Activated CD8-positive, alpha-beta memory T cell treated with anti-CD3 and anti-CD28 coated beads, Interleukin-2, amount 50 U/mL, for 48 hours (primary cell): ENCODE measurements around the gene MAGOH.
"Not testable (repeated sequence)": the region's sequence is repeated elsewhere in the genome, so short reads cannot be mapped to it uniquely, and the experiment has no call there.

Experiments
- DNase-seq: peaks from one replicate; pipeline ENCODE4 v3.0.0-alpha.2; 2020

MAGOH gene

GRCh38 chr1:53238197-53239155 lies at the start of gene MAGOH:
Gene MAGOH (minus strand): TSS chr1:53238518. CDS start chr1:53238448, 70 bp downstream.
- DNase-seq = peak; percentile 99

- DNase-seq = no peak
Measured at GRCh38 chr1:53286955-53287354, 48.6 kb upstream of the MAGOH start.

GRCh38 chr1:53285969-53286760 lies 47.8 kb upstream of the MAGOH start:
- no peak for DNase-seq

- DNase-seq = no peak
Measured at GRCh38 chr1:53285546-53285945, 47.2 kb upstream of the MAGOH start.

GRCh38 chr1:53284224-53285020 lies 46.1 kb upstream of the MAGOH start:
- DNase-seq = no peak

- DNase-seq = not testable (repeated sequence)
Measured at GRCh38 chr1:53283156-53283555, 44.8 kb upstream of the MAGOH start.

- no peak for DNase-seq
Measured at GRCh38 chr1:53281133-53281532, 42.8 kb upstream of the MAGOH start.

- no peak for DNase-seq
Measured at GRCh38 chr1:53280496-53280895, 42.2 kb upstream of the MAGOH start.

GRCh38 chr1:53279296-53280200 lies 41.2 kb upstream of the MAGOH start:
- DNase-seq = no peak

GRCh38 chr1:53278298-53278725 lies 40.0 kb upstream of the MAGOH start:
- peak; percentile 86 for DNase-seq

- DNase-seq = no peak
Measured at GRCh38 chr1:53277326-53277725, 39.0 kb upstream of the MAGOH start.

- DNase-seq = no peak
Measured at GRCh38 chr1:53276902-53277281, 38.6 kb upstream of the MAGOH start.

- no peak for DNase-seq
Measured at GRCh38 chr1:53276153-53276901, 38.0 kb upstream of the MAGOH start.

GRCh38 chr1:53275566-53275965 lies 37.2 kb upstream of the MAGOH start:
- DNase-seq = no peak

- DNase-seq = no peak
Measured at GRCh38 chr1:53274541-53275185, 36.3 kb upstream of the MAGOH start.

GRCh38 chr1:53274026-53274425 lies 35.7 kb upstream of the MAGOH start:
- no peak for DNase-seq

- DNase-seq = no peak
Measured at GRCh38 chr1:53273526-53273925, 35.2 kb upstream of the MAGOH start.

GRCh38 chr1:53272349-53272748 lies 34.0 kb upstream of the MAGOH start:
- DNase-seq = no peak

- DNase-seq = no peak
Measured at GRCh38 chr1:53271446-53272090, 33.2 kb upstream of the MAGOH start.

GRCh38 chr1:53270873-53271272 lies 32.6 kb upstream of the MAGOH start:
- DNase-seq = no peak
